ENCODE measurements around the gene HELZ2. TPM values are rescaled to one million over a fixed set of nuclear protein-coding genes. Genes with fewer than 3 reads are reported as not detected.

Gene HELZ2
- total and polyA plus RNA-seq, 2 experiments from 2014 or later: 5.2 to 48.9 TPM

DNA sequence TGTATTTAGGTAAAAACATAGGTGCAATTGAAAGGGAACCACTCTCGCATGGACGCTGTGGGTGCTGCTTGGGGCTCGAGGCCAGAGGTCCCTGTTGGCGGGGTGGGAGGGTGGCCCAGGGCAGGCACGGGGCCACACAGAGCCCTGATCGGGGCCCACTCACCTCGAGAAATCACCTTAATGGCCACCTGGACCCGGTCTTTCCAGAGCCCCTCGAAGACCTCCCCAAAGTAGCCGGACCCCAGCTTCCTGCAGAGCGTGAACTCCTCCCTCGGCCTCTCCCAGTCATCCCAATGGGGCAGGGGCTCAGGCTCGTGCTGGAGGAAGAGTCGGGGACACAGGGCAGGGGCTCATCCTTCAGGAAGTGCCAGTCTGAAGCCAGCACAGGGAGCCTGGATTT is 40.7 kb downstream of the HELZ2 start:
- Histone ChIP-seq H3F3A (replicated peaks; ENCODE audit: low read depth) (peaks cover 7% of the 10 kb centered on the region; the same call in 1 of the 2 replicates), H3K27me3 (ENCODE audit: insufficient read depth) (no peaks in the 10 kb centered on the region), H3K79me2 (replicated peaks; ENCODE audit: insufficient read depth) (no peaks in the 10 kb centered on the region), H3K27ac (ENCODE audit: low read depth) (no peak overlapping the region), H3K9me2 (ENCODE audit: insufficient read depth) (no peaks in the 10 kb centered on the region), H3K4me2 (no peak overlapping the region), H2AFZ (no peak overlapping the region), H3K36me3 (ENCODE audit: insufficient read depth) (no peaks in the 10 kb centered on the region), H3K4me3 (no peak overlapping the region), H4K20me1 (replicated peaks; ENCODE audit: insufficient read depth) (no peaks in the 10 kb centered on the region), H3K4me1 (ENCODE audit: insufficient read depth) (no peaks in the 10 kb centered on the region)
- Mint-ChIP-seq H3K27ac (no peak overlapping the region), H3K27me3 (ENCODE audit: insufficient read depth, low read depth, poor library complexity) (peaks cover 5% of the 10 kb centered on the region), H3K4me1 (peaks cover 5% of the 10 kb centered on the region; the same call in 2 of the 3 replicates), H3K36me3 (ENCODE audit: low read depth) (no peaks in the 10 kb centered on the region), H3K9me3 (no peaks in the 10 kb centered on the region), H3K4me3 (no peak overlapping the region)
- no peak for DNase-seq (ENCODE audit: low spot score)
- TF ChIP-seq ZNF331 (CRISPR knock-in tag; IDR thresholded peaks at IDR 0.05; ENCODE audit: low read depth) (no peak), ZNF114 (CRISPR knock-in tag; IDR thresholded peaks at IDR 0.05) (no peak), ZNF462 (CRISPR knock-in tag; IDR thresholded peaks at IDR 0.05) (no peak)
- no peak for ATAC-seq

DNA sequence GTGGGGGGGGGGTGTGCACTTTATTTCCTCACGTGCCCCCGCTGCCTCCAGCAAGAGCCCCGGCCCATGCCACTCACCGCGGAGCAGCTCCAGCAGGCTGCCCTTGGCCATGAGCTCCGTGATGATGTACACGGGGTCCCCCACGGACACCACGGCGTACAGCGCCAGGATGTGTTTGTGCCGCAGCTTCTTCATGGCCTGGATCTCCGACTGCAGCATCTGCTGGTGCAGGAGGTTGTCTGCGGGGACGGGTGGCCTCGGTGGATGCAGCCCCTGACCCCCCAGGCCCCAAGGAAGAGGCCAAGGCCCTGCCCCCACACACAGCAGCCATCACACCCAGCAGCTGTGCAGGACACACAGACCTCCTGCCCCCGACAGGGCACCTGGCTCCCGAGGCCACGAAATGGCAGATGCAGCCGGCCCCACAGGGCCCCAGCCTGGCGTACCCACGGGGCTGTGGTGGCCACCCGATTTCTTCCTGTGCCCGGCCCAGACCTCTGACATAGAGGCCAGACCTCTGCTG is 41.5 kb downstream of the HELZ2 start:
- peaks cover 5% of the 10 kb centered on the region; the same call in 2 of the 3 replicates for H3K4me1 Mint-ChIP-seq
- H3K27me3 Mint-ChIP-seq (ENCODE audit: insufficient read depth, low read depth, poor library complexity): peaks cover 6% of the 10 kb centered on the region
- no peak overlapping the region for H3K27ac Mint-ChIP-seq
- Histone ChIP-seq H3K4me2 (no peak overlapping the region), H3K79me2 (replicated peaks; ENCODE audit: insufficient read depth) (no peaks in the 10 kb centered on the region), H3K9me2 (ENCODE audit: insufficient read depth) (no peaks in the 10 kb centered on the region), H4K20me1 (replicated peaks; ENCODE audit: insufficient read depth) (no peaks in the 10 kb centered on the region), H2AFZ (no peak overlapping the region), H3K4me1 (ENCODE audit: insufficient read depth) (no peaks in the 10 kb centered on the region), H3K36me3 (ENCODE audit: insufficient read depth) (no peaks in the 10 kb centered on the region), H3K27ac (ENCODE audit: low read depth) (no peak overlapping the region), H3F3A (replicated peaks; ENCODE audit: low read depth) (peaks cover 7% of the 10 kb centered on the region; the same call in 1 of the 2 replicates), H3K27me3 (ENCODE audit: insufficient read depth) (no peaks in the 10 kb centered on the region), H3K4me3 (no peak overlapping the region)
- ATAC-seq (no peak), DNase-seq (ENCODE audit: low spot score) (no peak)
- no peak overlapping the region for H3K4me3 Mint-ChIP-seq
- H3K9me3 Mint-ChIP-seq: no peaks in the 10 kb centered on the region
- no peak for TF ChIP-seq NANOG (IDR thresholded peaks at IDR 0.05; ENCODE audit: borderline replicate concordance)
- TF ChIP-seq, protein P1, sequence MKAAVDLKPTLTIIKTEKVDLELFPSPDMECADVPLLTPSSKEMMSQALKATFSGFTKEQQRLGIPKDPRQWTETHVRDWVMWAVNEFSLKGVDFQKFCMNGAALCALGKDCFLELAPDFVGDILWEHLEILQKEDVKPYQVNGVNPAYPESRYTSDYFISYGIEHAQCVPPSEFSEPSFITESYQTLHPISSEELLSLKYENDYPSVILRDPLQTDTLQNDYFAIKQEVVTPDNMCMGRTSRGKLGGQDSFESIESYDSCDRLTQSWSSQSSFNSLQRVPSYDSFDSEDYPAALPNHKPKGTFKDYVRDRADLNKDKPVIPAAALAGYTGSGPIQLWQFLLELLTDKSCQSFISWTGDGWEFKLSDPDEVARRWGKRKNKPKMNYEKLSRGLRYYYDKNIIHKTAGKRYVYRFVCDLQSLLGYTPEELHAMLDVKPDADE (IDR thresholded peaks at IDR 0.05): no peak
- no peaks in the 10 kb centered on the region for H3K36me3 Mint-ChIP-seq (ENCODE audit: low read depth)
